Gastrocnemius medialis (tissue), 4 donors: ENCODE measurements around the gene PRND. TPM values are rescaled to one million over a fixed set of nuclear protein-coding genes. Genes with fewer than 3 reads are reported as not detected.
A peak's percentile ranks its signal among the peaks of the same experiment; 100 is the strongest.
"Not testable (repeated sequence)": the region's sequence is repeated elsewhere in the genome, so short reads cannot be mapped to it uniquely, and the experiment has no call there.

Source experiments
- ATAC-seq, 2 donors: fragments of 150-250 bp; one replicate each; pipeline ENCODE4 v1.9.1; 2016
- DNase-seq, 2 donors: peaks; one replicate each; pipeline ENCODE4 v3.0.0-alpha.2; 2019
- H3K27ac ChIP-seq, 4 donors: fragments of 200-600 bp; sonication (generic); 1 replicate in 1 of 4; 2 replicates in 3 of 4; pipeline ENCODE4 v1.5.1; 2016 to 2018; ENCODE audit warnings: mild to moderate bottlenecking in 2 of 4, moderate library complexity in 1 of 4
- H3K27me3 ChIP-seq, 3 donors: fragments of 200-600 bp; sonication (generic) in 2 of 3; 1 replicate in 1 of 3; 2 replicates in 2 of 3; pipeline versions ENCODE4 v1.5.1 to v1.6.0; 2016 to 2019; ENCODE audit warnings: mild to moderate bottlenecking in 1 of 3, moderate library complexity in 1 of 3
- H3K36me3 ChIP-seq, 2 donors: fragments of 200-600 bp; sonication (generic) in 1 of 2; one replicate each; pipeline ENCODE4 v1.5.1; 2017 to 2018
- H3K4me1 ChIP-seq, 2 donors: fragments of 200-600 bp; sonication (generic) in 1 of 2; one replicate each; pipeline ENCODE4 v1.5.1; 2016 to 2017; ENCODE audit warnings: mild to moderate bottlenecking in 2 of 2
- H3K4me3 ChIP-seq, 4 donors: fragments of 200-600 bp; sonication (generic) in 3 of 4; 1 replicate in 1 of 4; 2 replicates in 3 of 4; pipeline ENCODE4 v1.5.1; 2016 to 2019; ENCODE audit warnings: mild to moderate bottlenecking in 2 of 4
- H3K9me3 ChIP-seq, 3 donors: fragments of 200-600 bp; sonication (generic) in 2 of 3; 1 replicate in 1 of 3; 2 replicates in 2 of 3; pipeline ENCODE4 v1.5.1; 2016 to 2019
- POLR2A ChIP-seq, 2 donors: fragments of 450-650 bp; IDR thresholded peaks; one replicate each; pipeline ENCODE4 v1.6.1; 2017; ENCODE audit warnings: antibody characterized with exemption in 2 of 2, mild to moderate bottlenecking in 2 of 2, moderate library complexity in 2 of 2
- in situ Hi-C, 4 donors: fragments of 200-750 bp; cut with MboI; loops; one replicate each; pipeline versions ENCODE4 v1.15.0 to v1.8.0; 2017; ENCODE audit warnings: low sequenced_read_pairs in 4 of 4
- intact Hi-C: fragments of 100-400 bp; cut with DNase I; formaldehyde crosslinking; loops from one replicate; pipeline ENCODE4 v1.15.1; 2023; ENCODE audit warnings: low total_unique reads
- total RNA-seq, 4 donors: library from RNA; depleted of rRNA; stranded (reverse); fragments of >200 nt; gene quantifications; one replicate each; pipeline versions ENCODE4 v1.1.0 to v1.2.3, GENCODE V29; 2016
- TF ChIP-seq, protein P1 (sequence below), 5 experiments: fragments of 450-650 bp in 3 of 5; fragments of 200-600 bp in 2 of 5; sonication (generic) in 2 of 5; IDR thresholded peaks in 4 of 5; conservative IDR thresholded peaks in 1 of 5; 1 replicate in 4 of 5; 2 replicates in 1 of 5; pipeline ENCODE4 v1.5.1; 2016 to 2019; ENCODE audit warnings: antibody characterized with exemption in 5 of 5, mild to moderate bottlenecking in 3 of 5, moderate library complexity in 3 of 5

The PRND gene
- total RNA-seq, 4 donors from 2014 or later: not detected

DNA sequence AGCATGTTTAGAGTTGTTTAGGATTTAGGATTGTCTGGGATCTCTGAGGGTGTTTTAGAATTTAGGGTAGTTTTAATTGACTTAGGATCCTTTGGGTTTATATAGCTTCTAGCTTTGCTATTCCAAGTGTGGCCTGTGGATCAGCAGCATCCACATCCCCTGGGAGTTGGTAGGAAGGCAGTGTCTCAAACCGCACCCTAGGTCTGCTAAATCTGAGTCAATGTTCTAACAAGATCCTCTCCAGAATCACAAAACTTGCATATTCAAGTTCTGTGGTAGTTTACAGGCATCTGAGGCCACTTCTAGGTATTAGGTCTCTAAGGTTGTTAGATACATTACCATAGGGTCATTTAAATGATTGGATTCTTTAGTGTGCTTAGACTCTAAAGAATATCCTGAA is 48.3 kb downstream of the PRND start:
- TF ChIP-seq, protein P1, sequence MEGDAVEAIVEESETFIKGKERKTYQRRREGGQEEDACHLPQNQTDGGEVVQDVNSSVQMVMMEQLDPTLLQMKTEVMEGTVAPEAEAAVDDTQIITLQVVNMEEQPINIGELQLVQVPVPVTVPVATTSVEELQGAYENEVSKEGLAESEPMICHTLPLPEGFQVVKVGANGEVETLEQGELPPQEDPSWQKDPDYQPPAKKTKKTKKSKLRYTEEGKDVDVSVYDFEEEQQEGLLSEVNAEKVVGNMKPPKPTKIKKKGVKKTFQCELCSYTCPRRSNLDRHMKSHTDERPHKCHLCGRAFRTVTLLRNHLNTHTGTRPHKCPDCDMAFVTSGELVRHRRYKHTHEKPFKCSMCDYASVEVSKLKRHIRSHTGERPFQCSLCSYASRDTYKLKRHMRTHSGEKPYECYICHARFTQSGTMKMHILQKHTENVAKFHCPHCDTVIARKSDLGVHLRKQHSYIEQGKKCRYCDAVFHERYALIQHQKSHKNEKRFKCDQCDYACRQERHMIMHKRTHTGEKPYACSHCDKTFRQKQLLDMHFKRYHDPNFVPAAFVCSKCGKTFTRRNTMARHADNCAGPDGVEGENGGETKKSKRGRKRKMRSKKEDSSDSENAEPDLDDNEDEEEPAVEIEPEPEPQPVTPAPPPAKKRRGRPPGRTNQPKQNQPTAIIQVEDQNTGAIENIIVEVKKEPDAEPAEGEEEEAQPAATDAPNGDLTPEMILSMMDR (IDR thresholded peaks at IDR 0.05 in 4 of 5, conservative IDR thresholded peaks at IDR 0.05 in 1 of 5): no peak
- TF ChIP-seq POLR2A (IDR thresholded peaks at IDR 0.05): no peak
- DNase-seq (no peak), ATAC-seq (no peak)
- no peak overlapping the region for H3K27ac ChIP-seq
- H3K4me3 ChIP-seq: no peak overlapping the region
- no peaks in the 10 kb centered on the region for H3K27me3 ChIP-seq
- in situ Hi-C loops: loop anchor here in 1 of 4 donors (5.0 kb wide), 1 partner anchor 187 kb away; no protein-coding TSS in a partner anchor
- H3K4me1 ChIP-seq: no peaks in the 10 kb centered on the region
- no peaks in the 10 kb centered on the region for H3K9me3 ChIP-seq
- H3K36me3 ChIP-seq: no peaks in the 10 kb centered on the region
- intact Hi-C loops: no loop called here

DNA sequence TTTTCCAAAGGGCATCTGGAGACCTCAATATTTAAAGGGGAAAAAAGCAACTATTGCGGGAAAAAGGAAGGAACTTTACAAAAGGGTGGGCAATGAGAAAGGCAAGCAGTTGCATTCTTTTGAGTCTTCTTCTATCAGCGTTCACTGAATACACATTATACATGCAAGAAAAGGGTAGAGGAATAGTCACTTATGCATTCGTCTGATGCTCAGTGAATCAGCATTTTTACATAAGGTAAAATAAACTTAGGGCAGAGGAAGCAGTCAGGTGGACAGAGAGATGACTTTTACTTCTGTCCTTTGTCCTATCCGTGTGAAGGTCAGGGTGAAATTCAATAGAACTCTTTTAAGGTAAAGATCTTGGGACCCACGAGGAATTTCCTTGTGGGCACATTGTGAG is 49.3 kb downstream of the PRND start:
- in situ Hi-C loops: loop anchor here in 1 of 4 donors (5.0 kb wide), 1 partner anchor 186 kb away; no protein-coding TSS in a partner anchor
- ATAC-seq (no peak), DNase-seq (no peak)
- Histone ChIP-seq H3K4me3 (no peak overlapping the region), H3K27me3 (no peaks in the 10 kb centered on the region), H3K4me1 (no peaks in the 10 kb centered on the region), H3K9me3 (no peaks in the 10 kb centered on the region), H3K36me3 (no peaks in the 10 kb centered on the region), H3K27ac (no peak overlapping the region)
- intact Hi-C loops: no loop called here
- TF ChIP-seq, protein P1 (IDR thresholded peaks at IDR 0.05 in 4 of 5, conservative IDR thresholded peaks at IDR 0.05 in 1 of 5): no peak
- no peak for TF ChIP-seq POLR2A (IDR thresholded peaks at IDR 0.05)

DNA sequence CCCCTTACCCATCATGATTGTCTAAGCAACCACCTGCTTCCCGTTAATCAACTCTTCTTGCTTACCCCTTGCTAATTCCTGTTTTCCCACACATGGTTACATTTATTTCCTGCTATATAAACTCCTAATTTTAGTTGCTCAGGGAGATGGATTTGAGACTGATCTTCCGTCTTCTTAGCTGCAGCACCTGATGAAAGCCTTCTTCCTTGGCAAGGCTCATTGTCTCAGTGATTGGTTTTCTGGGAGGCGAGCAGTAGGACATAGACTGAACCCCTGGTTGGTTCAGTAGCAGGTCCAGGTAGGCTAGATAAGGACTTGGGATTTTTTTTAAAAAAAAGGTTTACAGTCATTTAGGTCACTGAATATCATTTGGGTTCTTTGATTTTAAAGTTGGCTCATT is 50.4 kb downstream of the PRND start:
- Histone ChIP-seq H3K9me3 (no peaks in the 10 kb centered on the region), H3K27me3 (no peaks in the 10 kb centered on the region), H3K4me1 (no peaks in the 10 kb centered on the region), H3K4me3 (no peak overlapping the region), H3K36me3 (no peaks in the 10 kb centered on the region), H3K27ac (no peak overlapping the region)
- in situ Hi-C loops (loop anchor here in 1 of 4 donors (5.0 kb wide), 1 partner anchor 185 kb away; no protein-coding TSS in a partner anchor), intact Hi-C loops (no loop called here)
- TF ChIP-seq, protein P1 (IDR thresholded peaks at IDR 0.05 in 4 of 5, conservative IDR thresholded peaks at IDR 0.05 in 1 of 5): no peak
- no peak for TF ChIP-seq POLR2A (IDR thresholded peaks at IDR 0.05)
- ATAC-seq (no peak), DNase-seq (no peak)

DNA sequence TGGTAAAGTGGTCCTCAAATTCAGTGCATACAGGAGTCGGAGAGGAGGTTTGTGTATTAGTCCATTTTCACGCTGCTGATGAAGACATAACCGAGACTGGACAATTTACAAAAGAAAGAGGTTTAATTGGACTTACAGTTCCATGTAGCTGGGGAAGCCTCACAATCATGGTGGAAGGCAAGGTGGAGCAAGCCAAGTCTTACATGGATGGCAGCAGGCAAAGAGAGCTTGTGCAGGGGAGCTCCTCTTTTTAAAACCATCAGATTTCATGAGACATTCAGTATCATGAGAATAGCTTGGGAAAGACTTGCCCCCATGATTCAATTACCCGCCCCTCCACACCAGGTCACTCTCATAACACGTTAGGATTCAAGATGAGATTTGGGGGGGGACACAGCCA is 51.3 kb downstream of the PRND start:
- H3K4me3 ChIP-seq, H3K36me3 ChIP-seq, H3K9me3 ChIP-seq, ATAC-seq, H3K27me3 ChIP-seq, H3K4me1 ChIP-seq, DNase-seq, intact Hi-C loops, H3K27ac ChIP-seq: not testable (repeated sequence)
- in situ Hi-C loops: loop anchor here in 1 of 4 donors (5.0 kb wide), 1 partner anchor 184 kb away; no protein-coding TSS in a partner anchor

DNA sequence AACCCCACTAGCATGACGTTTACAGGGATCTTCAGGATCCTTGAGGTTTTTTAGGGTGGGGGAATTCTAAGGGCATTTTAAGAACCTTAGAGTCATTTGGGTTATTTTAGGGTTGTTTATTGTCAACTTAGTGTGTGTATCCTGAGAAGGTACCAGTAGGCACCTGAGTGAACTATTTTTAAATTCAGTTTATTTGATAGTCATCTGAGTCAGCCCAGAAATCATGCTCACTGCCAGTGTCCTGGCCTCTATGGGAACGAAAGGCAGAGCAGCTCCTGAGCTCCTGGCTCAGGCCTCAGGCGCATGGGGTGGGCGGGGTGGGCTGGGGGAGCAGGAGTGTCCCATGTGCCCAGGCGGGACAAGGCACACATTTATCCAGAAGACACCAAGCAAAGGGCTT is 52.0 kb downstream of the PRND start:
- H3K9me3 ChIP-seq: no peaks in the 10 kb centered on the region
- no peaks in the 10 kb centered on the region for H3K27me3 ChIP-seq
- intact Hi-C loops (no loop called here), in situ Hi-C loops (loop anchor here in 1 of 4 donors (5.0 kb wide), 1 partner anchor 184 kb away; no protein-coding TSS in a partner anchor)
- no peak overlapping the region for H3K4me3 ChIP-seq
- DNase-seq: no peak
- H3K36me3 ChIP-seq: no peaks in the 10 kb centered on the region
- peak in 1 of 2 donors; percentile 64 for ATAC-seq
- TF ChIP-seq POLR2A (IDR thresholded peaks at IDR 0.05): no peak
- TF ChIP-seq, protein P1 (IDR thresholded peaks at IDR 0.05 in 4 of 5, conservative IDR thresholded peaks at IDR 0.05 in 1 of 5): no peak
- no peaks in the 10 kb centered on the region for H3K4me1 ChIP-seq
- no peak overlapping the region for H3K27ac ChIP-seq
